ENCODE data around the gene TENT4B.
"Not testable (repeated sequence)": the region's sequence is repeated elsewhere in the genome, so short reads cannot be mapped to it uniquely, and the experiment has no call there.

Gene TENT4B

DNA sequence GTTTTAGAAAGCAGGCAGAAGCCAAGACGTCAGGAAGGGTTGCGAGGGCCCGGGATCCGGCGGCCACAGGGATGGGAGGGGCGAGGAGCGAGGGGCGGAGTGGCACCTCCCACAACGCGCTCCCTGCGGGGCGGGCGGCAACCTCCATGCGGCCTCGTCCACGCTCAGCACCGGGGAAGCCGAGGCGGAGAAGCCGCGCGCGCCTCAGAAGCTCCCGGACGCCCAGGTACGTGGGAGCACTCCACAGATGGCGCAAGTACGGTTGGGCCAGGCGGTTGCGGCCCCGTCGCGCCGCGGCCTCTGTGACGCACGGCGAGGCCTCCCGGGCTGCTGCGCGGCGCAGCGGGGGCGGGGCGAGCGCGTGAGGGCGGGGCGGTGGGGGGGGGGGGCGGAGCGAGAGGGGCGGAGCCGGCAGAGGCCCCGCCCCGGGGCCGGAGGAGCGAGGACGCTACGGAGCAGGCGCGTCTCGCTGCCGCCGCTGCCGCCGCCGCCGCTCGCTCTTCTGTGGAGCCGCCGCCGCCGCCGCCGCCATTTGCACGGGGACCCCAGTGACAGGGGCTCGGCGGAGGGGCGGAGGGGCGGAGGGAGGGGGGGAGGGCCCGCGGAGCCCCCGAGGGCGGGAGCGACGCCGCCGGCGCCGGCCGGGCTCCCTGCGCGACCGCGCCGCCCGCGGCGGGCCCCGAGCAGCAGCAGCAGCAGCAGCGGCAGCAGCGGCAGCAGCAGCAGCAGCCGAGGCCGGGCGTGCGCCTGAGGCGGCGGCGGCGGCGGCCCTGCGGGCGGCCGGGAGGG, at the start of gene TENT4B:
TSS of gene TENT4B (plus strand) at position 500 of the 789 bp plus-strand sequence. CDS start 316 bp downstream, outside the sequence.
- no peak for DNase-seq

- DNase-seq: no peak
Measured at GRCh38 chr16:50103764-50104163, 49.3 kb upstream of the TENT4B start.

DNA sequence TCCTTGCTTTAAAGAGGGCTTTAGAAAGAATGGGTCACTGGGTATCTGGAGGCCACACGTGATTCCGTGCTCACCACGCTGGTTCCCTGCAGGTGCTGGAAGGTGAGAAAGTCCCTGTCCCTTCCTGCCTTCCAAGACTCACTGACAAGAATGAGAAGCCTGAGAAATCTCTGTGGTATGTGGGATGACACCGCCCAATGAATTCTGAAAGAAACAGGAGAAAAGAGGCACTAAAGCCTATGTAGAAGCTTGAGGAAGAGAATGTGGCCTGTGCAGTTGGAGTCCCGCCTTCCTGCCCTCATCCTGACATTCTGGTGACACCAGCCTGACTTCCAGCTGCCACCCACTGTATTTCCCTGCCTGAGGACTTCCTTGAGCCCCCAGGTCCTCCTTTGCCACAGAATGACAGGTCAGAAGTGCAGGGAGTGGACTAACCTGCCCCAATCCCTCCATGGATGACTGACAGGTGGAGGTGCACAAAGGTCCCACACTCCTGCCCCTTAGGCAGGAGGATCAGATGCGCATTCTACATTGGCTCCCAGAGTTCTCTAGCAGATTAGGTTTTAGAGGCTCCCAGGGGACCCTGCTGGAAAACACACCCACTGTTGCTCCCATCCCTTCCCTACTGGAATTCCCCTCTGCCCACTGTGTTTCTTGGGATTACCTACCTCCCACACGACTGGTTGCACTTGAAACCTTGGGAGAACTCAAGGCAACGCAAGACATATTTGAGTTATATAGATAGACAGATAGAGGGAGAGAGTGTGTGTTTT, 38.6 kb upstream of the TENT4B start:
- no peak for DNase-seq

DNA sequence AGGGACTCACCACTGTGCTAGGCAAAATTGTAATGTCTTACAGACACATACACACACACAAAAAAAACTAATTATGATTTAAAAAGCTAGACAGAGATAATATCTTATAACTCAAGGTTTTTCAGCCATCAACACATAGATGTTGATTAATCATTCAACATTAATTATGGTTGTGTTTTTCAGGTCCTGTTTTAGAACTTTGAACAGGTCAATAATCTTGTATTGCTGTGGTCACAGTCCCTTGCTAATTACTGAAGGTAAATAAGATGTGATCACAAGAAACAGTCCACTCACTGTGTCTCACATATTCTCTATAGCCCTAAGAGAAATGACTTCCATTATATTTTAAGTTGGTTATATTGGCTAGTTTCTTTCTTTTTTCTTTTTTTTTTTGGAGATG, 32.4 kb upstream of the TENT4B start:
- no peak for DNase-seq

DNA sequence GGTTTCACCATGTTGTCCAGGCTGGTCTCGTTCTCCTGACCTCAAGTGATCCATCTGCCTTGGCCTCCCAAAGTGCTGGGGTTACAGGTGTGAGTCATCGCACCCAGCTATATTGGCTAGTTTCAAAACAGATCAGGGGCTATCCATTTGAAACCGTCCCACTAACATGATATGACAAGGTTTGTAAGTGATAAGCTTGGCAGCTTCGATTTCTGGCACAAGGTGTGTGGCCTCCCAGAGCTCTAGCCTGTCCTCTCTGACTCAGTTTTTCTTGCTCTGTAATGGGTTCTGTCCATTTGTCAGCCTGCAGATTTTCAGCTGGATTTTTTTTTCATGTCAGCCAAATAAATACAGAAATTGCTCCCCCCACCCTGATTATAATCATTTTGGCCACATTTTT, 31.8 kb upstream of the TENT4B start:
- no peak for DNase-seq

DNA sequence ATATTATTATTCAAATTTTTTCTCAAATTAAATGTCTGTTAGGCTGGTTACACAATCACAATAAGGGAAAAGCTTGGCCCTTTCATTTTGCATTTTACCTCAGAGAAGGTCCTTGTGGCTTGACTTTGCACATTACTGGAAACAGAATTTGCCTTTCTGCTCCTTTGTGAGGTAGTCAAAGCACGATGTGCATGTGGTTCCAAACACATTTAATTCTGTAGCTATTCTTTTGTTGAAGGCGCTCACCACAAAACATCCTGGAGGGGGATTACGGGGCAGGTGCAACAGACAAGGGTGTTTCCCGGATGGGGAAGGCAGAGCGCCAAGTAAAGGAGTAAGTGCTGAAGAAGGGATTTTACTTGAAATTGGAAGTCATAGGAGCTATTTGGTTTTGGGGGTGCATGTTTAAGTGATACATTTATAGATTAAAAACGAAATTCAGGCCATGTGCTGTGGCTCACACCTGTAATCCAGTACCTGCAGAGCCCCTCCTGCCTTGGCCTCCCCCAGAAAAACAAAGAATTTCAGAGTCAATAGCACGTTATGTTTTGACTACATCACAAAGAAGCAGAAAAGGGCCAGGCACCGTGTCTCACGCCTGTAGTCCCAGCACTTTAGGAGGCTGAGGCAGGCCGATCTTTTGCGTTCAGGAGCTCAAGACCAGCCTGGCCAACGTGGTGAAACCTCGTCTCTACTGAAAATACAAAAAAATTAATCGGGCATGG, 31.2 kb upstream of the TENT4B start:
- DNase-seq: no peak

DNA sequence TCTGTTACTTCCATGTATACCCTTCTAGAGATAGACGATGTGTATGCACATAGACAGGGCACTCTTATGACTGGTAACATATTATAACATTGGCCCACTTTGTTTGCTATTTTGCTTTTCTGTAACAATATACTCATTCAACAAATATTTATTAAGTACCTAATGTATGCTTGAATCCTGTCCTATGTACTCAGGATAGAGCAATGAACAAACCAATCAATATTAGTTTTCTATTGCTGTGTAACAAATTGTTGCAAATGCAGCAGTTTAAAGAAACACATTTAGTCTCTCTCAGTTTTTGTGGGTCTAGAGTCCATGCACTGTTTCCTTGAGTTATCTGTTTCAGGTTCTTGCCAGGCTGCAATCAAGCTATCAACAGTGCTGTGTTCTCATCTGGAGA, 29.7 kb upstream of the TENT4B start:
- no peak for DNase-seq

GRCh38 chr16:50124769-50125168, 28.3 kb upstream of the TENT4B start:
- DNase-seq: no peak

- no peak for DNase-seq
Measured at GRCh38 chr16:50126183-50126582, 26.9 kb upstream of the TENT4B start.

GRCh38 chr16:50132571-50132970, 20.5 kb upstream of the TENT4B start:
- not testable (repeated sequence) for DNase-seq

GRCh38 chr16:50133214-50133613, 19.9 kb upstream of the TENT4B start:
- DNase-seq: no peak

- no peak for DNase-seq
Measured at GRCh38 chr16:50136399-50136798, 16.7 kb upstream of the TENT4B start.

DNA sequence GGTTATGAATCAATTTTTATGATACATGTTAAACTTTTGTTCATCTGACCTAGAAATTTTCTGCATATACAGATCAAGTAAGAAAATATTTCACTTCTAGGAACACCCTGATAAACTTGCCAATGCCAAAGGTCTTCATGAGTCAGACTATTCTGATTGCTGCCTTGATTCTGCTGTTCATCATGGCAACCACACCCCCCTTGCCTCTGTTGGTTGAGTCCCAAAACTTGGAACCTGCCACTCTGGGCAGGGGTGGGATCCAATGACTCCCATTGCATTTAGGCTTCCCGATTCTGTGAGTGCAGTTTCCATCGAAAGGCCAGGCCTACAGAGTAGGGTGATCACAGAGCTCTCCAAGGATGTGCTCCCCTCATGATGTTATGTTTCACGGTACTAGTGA, 15.8 kb upstream of the TENT4B start:
- no peak for DNase-seq

- no peak for DNase-seq
Measured at GRCh38 chr16:50139580-50139979, 13.5 kb upstream of the TENT4B start.

DNA sequence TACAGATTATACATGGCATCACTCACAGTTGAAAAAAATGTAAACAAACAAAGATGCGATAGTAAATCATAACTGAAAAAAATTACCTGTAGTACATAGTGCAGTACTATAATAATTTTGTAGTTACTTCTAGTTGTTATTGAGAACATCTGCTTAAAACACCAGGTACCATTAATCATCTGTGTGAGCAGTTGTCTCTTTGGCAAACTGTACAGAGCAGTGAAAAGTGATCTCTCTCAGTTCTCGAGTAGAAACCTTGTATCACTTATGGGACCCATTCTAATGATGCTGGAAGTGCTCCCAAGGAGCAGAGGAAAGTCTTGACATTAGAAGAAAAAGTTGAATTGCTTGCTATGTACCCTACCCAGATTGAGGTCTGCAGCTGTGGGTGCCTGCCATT, 8.9 kb upstream of the TENT4B start:
- no peak for DNase-seq

GRCh38 chr16:50146479-50147435, 6.3 kb upstream of the TENT4B start:
- DNase-seq: no peak

DNA sequence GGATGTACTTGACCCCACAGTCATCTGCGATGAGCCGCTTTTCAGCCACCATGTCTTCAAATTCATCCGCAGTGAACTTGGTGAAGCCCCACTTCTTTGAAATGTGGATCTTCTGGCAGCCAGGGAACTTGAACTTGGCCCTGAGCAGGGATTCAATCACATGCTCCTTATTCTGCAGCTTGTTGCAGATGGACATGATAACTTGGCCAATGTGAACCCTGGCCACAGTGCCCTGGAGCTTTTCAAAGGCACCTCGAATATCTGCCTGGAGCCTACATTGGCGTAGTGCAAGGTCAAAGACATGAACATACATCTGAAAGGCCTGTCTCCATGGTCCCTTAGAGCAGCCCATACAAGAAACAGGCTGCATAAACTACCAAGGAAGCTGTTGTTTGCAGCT, 1.8 kb upstream of the TENT4B start:
- DNase-seq: no peak

GRCh38 chr16:50151756-50152155, 1.4 kb upstream of the TENT4B start:
- no peak for DNase-seq

DNA sequence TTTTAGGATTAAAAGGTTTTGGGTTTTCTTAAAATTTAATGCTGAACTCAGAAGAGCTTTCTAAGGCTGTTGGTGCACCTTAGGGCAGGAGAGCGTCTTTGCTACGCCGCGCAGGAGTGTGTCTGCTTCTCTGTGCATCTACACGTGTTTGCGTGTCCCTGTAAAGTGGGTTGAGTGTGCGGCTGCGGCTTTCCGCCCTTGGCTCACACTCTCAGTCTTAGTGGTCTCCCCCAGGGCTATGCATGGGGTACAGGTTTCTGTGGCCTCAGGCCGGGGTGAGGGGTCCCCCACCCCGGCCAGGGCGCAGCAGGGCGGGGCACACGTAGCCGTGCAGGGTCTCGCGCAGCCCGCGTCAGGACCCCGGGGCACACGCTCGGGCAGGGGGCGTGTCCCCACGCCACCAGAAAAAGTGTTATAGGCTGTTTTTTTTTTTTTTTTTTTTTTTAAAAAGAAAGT, 727 bp upstream of the TENT4B start:
- DNase-seq: no peak

DNA sequence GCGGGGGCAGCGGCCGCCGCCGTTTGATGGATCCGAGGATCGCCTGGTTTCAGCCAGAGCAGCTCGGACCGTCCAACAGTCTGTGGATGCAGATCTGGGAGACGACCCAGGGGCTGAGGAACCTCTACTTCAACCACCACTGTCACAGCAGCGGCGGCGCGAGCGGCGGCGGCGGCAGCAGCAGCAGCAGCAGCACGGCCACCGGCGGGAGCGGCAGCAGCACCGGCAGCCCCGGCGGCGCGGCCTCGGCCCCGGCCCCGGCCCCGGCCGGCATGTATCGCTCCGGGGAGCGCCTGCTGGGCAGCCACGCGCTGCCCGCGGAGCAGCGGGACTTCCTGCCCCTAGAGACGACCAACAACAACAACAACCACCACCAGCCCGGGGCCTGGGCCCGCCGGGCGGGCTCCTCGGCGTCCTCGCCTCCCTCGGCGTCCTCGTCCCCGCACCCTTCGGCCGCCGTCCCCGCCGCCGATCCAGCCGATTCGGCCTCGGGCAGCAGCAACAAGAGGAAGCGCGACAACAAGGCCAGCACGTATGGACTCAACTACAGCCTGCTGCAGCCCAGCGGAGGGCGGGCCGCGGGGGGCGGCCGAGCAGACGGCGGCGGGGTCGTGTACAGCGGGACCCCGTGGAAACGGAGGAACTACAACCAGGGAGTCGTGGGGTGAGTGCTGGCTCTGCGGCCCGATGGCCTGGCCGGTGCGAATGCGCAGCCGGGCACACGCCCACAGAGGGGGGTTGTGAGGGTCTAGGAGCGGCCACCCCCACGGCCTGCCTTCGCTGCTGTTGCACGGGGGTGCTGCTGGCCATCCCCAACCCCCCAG, 702 bp downstream of the TENT4B start:
- DNase-seq: no peak

GRCh38 chr16:50154420-50154950, 1.4 kb downstream of the TENT4B start:
- no peak for DNase-seq

Data from NCI-H524 treated with DMSO at 0.1 percent for 48 hours (cell line).